ENCODE data around the gene FILIP1L.
"Not testable (repeated sequence)": the region's sequence is repeated elsewhere in the genome, so short reads cannot be mapped to it uniquely, and the experiment has no call there.

FILIP1L gene

GRCh38 chr3:99842826-99843589 lies 271.3 kb downstream of the FILIP1L start:
- ATAC-seq (ENCODE audit: low read depth), result peak; percentile 64
- H3K36me3 ChIP-seq (ENCODE audit: low read depth), result no peaks in the 10 kb centered on the region
- DNase-seq (ENCODE audit: low spot score), result no peak
- H3K9me3 ChIP-seq (ENCODE audit: severe bottlenecking), result no peaks in the 10 kb centered on the region
- H3K4me1 ChIP-seq (ENCODE audit: insufficient read depth, poor library complexity, severe bottlenecking), result peaks cover 13% of the 10 kb centered on the region
- TF ChIP-seq, protein P1, sequence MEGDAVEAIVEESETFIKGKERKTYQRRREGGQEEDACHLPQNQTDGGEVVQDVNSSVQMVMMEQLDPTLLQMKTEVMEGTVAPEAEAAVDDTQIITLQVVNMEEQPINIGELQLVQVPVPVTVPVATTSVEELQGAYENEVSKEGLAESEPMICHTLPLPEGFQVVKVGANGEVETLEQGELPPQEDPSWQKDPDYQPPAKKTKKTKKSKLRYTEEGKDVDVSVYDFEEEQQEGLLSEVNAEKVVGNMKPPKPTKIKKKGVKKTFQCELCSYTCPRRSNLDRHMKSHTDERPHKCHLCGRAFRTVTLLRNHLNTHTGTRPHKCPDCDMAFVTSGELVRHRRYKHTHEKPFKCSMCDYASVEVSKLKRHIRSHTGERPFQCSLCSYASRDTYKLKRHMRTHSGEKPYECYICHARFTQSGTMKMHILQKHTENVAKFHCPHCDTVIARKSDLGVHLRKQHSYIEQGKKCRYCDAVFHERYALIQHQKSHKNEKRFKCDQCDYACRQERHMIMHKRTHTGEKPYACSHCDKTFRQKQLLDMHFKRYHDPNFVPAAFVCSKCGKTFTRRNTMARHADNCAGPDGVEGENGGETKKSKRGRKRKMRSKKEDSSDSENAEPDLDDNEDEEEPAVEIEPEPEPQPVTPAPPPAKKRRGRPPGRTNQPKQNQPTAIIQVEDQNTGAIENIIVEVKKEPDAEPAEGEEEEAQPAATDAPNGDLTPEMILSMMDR (IDR thresholded peaks at IDR 0.05; ENCODE audit: poor library complexity, severe bottlenecking), result peak; percentile 82
- H3K27ac ChIP-seq (ENCODE audit: poor library complexity, severe bottlenecking), result peak overlapping the region; percentile 12
- H3K4me3 ChIP-seq (ENCODE audit: severe bottlenecking), result no peak overlapping the region
- no peaks in the 10 kb centered on the region for H3K27me3 ChIP-seq (ENCODE audit: insufficient read depth, poor library complexity, severe bottlenecking)

- H3K27ac ChIP-seq (ENCODE audit: poor library complexity, severe bottlenecking); H3K9me3 ChIP-seq (ENCODE audit: severe bottlenecking); H3K4me3 ChIP-seq (ENCODE audit: severe bottlenecking); H3K36me3 ChIP-seq (ENCODE audit: low read depth); H3K27me3 ChIP-seq (ENCODE audit: insufficient read depth, poor library complexity, severe bottlenecking); DNase-seq (ENCODE audit: low spot score); ATAC-seq (ENCODE audit: low read depth): not testable (repeated sequence)
- peaks cover 13% of the 10 kb centered on the region for H3K4me1 ChIP-seq (ENCODE audit: insufficient read depth, poor library complexity, severe bottlenecking)
These were observed 272.4 kb downstream of the FILIP1L start for GRCh38 chr3:99841949-99842348.

DNA sequence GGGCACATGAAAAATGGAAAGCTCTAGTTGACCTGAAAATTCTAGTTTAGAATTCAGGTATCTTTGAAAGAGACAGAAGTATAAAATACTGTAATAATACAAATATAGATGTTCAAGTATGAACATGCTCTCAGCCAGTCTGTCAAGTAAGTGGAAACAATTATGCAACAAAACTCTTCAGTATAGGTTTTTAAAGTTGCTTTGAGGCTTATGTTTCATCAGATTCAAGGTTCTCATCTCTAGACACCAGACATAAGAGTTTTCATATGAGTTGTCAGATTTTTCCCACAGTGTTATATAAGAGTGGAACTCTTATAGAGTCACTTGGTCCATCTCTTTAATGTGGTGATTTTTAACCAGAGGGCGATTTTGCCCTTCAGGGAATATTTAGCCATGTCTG lies 274.7 kb downstream of the FILIP1L start:
- no peak for DNase-seq (ENCODE audit: low spot score)
- H3K4me1 ChIP-seq (ENCODE audit: insufficient read depth, poor library complexity, severe bottlenecking), result peaks cover 13% of the 10 kb centered on the region
- no peak overlapping the region for H3K4me3 ChIP-seq (ENCODE audit: severe bottlenecking)
- no peaks in the 10 kb centered on the region for H3K27me3 ChIP-seq (ENCODE audit: insufficient read depth, poor library complexity, severe bottlenecking)
- no peak overlapping the region for H3K27ac ChIP-seq (ENCODE audit: poor library complexity, severe bottlenecking)
- H3K9me3 ChIP-seq (ENCODE audit: severe bottlenecking), result no peaks in the 10 kb centered on the region
- TF ChIP-seq, protein P1 (IDR thresholded peaks at IDR 0.05; ENCODE audit: poor library complexity, severe bottlenecking), result no peak
- no peaks in the 10 kb centered on the region for H3K36me3 ChIP-seq (ENCODE audit: low read depth)
- no peak; the same call in 2 of the 3 replicates for ATAC-seq (ENCODE audit: low read depth)

GRCh38 chr3:99838755-99839154 lies 275.5 kb downstream of the FILIP1L start:
- TF ChIP-seq, protein P1 (IDR thresholded peaks at IDR 0.05; ENCODE audit: poor library complexity, severe bottlenecking), result no peak
- Histone ChIP-seq H3K9me3 (ENCODE audit: severe bottlenecking) (no peaks in the 10 kb centered on the region), H3K4me3 (ENCODE audit: severe bottlenecking) (no peak overlapping the region), H3K27ac (ENCODE audit: poor library complexity, severe bottlenecking) (no peak overlapping the region), H3K36me3 (ENCODE audit: low read depth) (no peaks in the 10 kb centered on the region), H3K27me3 (ENCODE audit: insufficient read depth, poor library complexity, severe bottlenecking) (no peaks in the 10 kb centered on the region), H3K4me1 (ENCODE audit: insufficient read depth, poor library complexity, severe bottlenecking) (peaks cover 13% of the 10 kb centered on the region)
- no peak for DNase-seq (ENCODE audit: low spot score)
- no peak for ATAC-seq (ENCODE audit: low read depth)

GRCh38 chr3:99837715-99838114 lies 276.6 kb downstream of the FILIP1L start:
- Histone ChIP-seq H3K27me3 (ENCODE audit: insufficient read depth, poor library complexity, severe bottlenecking) (no peaks in the 10 kb centered on the region), H3K9me3 (ENCODE audit: severe bottlenecking) (no peaks in the 10 kb centered on the region), H3K27ac (ENCODE audit: poor library complexity, severe bottlenecking) (no peak overlapping the region), H3K4me1 (ENCODE audit: insufficient read depth, poor library complexity, severe bottlenecking) (peaks cover 9% of the 10 kb centered on the region), H3K4me3 (ENCODE audit: severe bottlenecking) (no peak overlapping the region), H3K36me3 (ENCODE audit: low read depth) (no peaks in the 10 kb centered on the region)
- DNase-seq (ENCODE audit: low spot score), result no peak
- TF ChIP-seq, protein P1 (IDR thresholded peaks at IDR 0.05; ENCODE audit: poor library complexity, severe bottlenecking), result no peak
- no peak for ATAC-seq (ENCODE audit: low read depth)
